ENCODE measurements around the gene ABCA3. TPM values are rescaled to one million over a fixed set of nuclear protein-coding genes. Genes with fewer than 3 reads are reported as not detected.
A peak's percentile ranks its signal among the peaks of the same experiment; 100 is the strongest.

ABCA3 gene
- total RNA-seq, 4 donors from 2014 or later, result 6.8 to 17.9 (median 11.0) TPM

GRCh38 chr16:2256531-2257140 lies 83.9 kb downstream of the ABCA3 start:
- no peaks in the 10 kb centered on the region for H3K27me3 ChIP-seq
- no peak overlapping the region for H3K4me3 ChIP-seq
- 81% methylated on average over 12 of the region's 12 CpGs for WGBS
- no peak for TF ChIP-seq POLR2AphosphoS5 (IDR thresholded peaks at IDR 0.05)
- TF ChIP-seq EP300 (IDR thresholded peaks at IDR 0.05), result no peak
- TF ChIP-seq CTCF (IDR thresholded peaks at IDR 0.05), result no peak
- TF ChIP-seq POLR2A (IDR thresholded peaks at IDR 0.05), result no peak
- no peak for DNase-seq (ENCODE audit: low spot score in 2 of 2)
- H3K36me3 ChIP-seq, result peaks cover 86% of the 10 kb centered on the region
- H3K4me1 ChIP-seq, result peaks cover 8% of the 10 kb centered on the region
- H3K9me3 ChIP-seq, result no peaks in the 10 kb centered on the region
- no peak overlapping the region for H3K27ac ChIP-seq

- H3K27ac ChIP-seq, result no peak overlapping the region
- WGBS, result 88% methylated on average over 11 of the region's 11 CpGs
- no peak overlapping the region for H3K4me3 ChIP-seq
- H3K4me1 ChIP-seq, result peaks cover 17% of the 10 kb centered on the region
- no peak for DNase-seq (ENCODE audit: low spot score in 2 of 2)
- no peak for TF ChIP-seq EP300 (IDR thresholded peaks at IDR 0.05)
- no peak for TF ChIP-seq POLR2AphosphoS5 (IDR thresholded peaks at IDR 0.05)
- TF ChIP-seq CTCF (IDR thresholded peaks at IDR 0.05), result no peak
- no peak for TF ChIP-seq POLR2A (IDR thresholded peaks at IDR 0.05)
- no peaks in the 10 kb centered on the region for H3K9me3 ChIP-seq
- H3K27me3 ChIP-seq, result no peaks in the 10 kb centered on the region
- peaks cover 55% of the 10 kb centered on the region for H3K36me3 ChIP-seq
These were observed 87.2 kb downstream of the ABCA3 start for GRCh38 chr16:2253293-2253692.

- Histone ChIP-seq H3K36me3 (peaks cover 50% of the 10 kb centered on the region), H3K4me1 (peaks cover 17% of the 10 kb centered on the region), H3K9me3 (no peaks in the 10 kb centered on the region), H3K27me3 (no peaks in the 10 kb centered on the region), H3K27ac (no peak overlapping the region), H3K4me3 (no peak overlapping the region)
- TF ChIP-seq EP300 (IDR thresholded peaks at IDR 0.05) (no peak), CTCF (IDR thresholded peaks at IDR 0.05) (no peak), POLR2A (IDR thresholded peaks at IDR 0.05) (no peak), POLR2AphosphoS5 (IDR thresholded peaks at IDR 0.05) (no peak)
- no peak for DNase-seq (ENCODE audit: low spot score in 2 of 2)
- 93% methylated on average over 7 of the region's 7 CpGs for WGBS
These were observed 87.8 kb downstream of the ABCA3 start for GRCh38 chr16:2252806-2253148.

- 3% methylated on average over 38 of the region's 88 CpGs for WGBS
- Histone ChIP-seq H3K36me3 (peaks cover 41% of the 10 kb centered on the region), H3K27me3 (no peaks in the 10 kb centered on the region), H3K4me1 (peaks cover 17% of the 10 kb centered on the region), H3K4me3 (peak within 1 kb of the TSS; percentile 71), H3K9me3 (no peaks in the 10 kb centered on the region), H3K27ac (peak within 1 kb of the TSS; percentile 94)
- DNase-seq (ENCODE audit: low spot score in 2 of 2), result peak; percentile 95 to 96
- TF ChIP-seq POLR2A (IDR thresholded peaks at IDR 0.05) (peak in 1 of 2 donors; percentile 45), POLR2AphosphoS5 (IDR thresholded peaks at IDR 0.05) (peak in 1 of 3 donors; percentile 83), CTCF (IDR thresholded peaks at IDR 0.05) (peak; percentile 49 to 75), EP300 (IDR thresholded peaks at IDR 0.05) (no peak)
These were observed 89.0 kb downstream of the ABCA3 start, which contains the start of gene ECI1 for GRCh38 chr16:2251296-2252111. Gene ECI1 (minus strand): TSS chr16:2251587. CDS start chr16:2251566, 21 bp downstream.

- Histone ChIP-seq H3K27me3 (no peaks in the 10 kb centered on the region), H3K4me3 (peak overlapping the region; percentile 71), H3K27ac (peak overlapping the region; percentile 94), H3K36me3 (peaks cover 41% of the 10 kb centered on the region), H3K9me3 (no peaks in the 10 kb centered on the region), H3K4me1 (peaks cover 17% of the 10 kb centered on the region)
- WGBS, result 5% methylated on average over 35 of the region's 35 CpGs
- peak in 1 of 2 donors; percentile 65 for DNase-seq (ENCODE audit: low spot score in 2 of 2)
- no peak for TF ChIP-seq EP300 (IDR thresholded peaks at IDR 0.05)
- TF ChIP-seq POLR2A (IDR thresholded peaks at IDR 0.05), result no peak
- no peak for TF ChIP-seq CTCF (IDR thresholded peaks at IDR 0.05)
- TF ChIP-seq POLR2AphosphoS5 (IDR thresholded peaks at IDR 0.05), result no peak
These were observed 89.8 kb downstream of the ABCA3 start for GRCh38 chr16:2250652-2251295.

Data from suprapubic skin (tissue), 4 donors.